Activated CD4-positive, alpha-beta T cell treated with anti-CD3 and anti-CD28 coated beads, Interleukin-2, amount 50 U/mL, for 48 hours (primary cell): ENCODE measurements around the gene SLC27A2.

Source experiments
- DNase-seq, 2 experiments: peaks; one replicate each; pipeline ENCODE4 v3.0.0-alpha.2; 2020

SLC27A2 gene

DNA sequence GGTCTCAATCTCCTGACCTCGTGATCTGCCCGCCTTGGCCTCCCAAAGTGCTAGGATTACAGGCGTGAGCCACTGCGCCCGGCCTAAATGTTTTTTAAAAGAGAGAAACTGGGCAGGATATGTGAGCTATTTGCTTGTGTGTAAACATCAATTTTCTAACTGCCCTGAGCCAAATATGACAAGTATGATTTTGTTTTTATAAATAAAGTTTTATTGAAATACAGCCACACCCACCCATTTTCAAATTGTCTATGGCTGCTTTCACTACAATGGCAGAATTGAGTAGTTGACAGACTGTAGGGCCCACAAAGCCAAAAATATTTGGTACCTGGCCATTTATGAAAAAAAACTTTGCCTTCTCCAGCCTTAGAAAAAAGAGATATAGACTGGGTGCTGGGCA is 99.4 kb downstream of the SLC27A2 start:
- DNase-seq, result no peak
